GM23338 (cell line): Measurements from ENCODE around the gene CRAMP1. TPM values are rescaled to one million over a fixed set of nuclear protein-coding genes. Genes with fewer than 3 reads are reported as not detected.

ENCODE experiments used
- ATAC-seq: fragments of 200-7000 bp; cut with Tn5 transposase; 3 replicates; pipeline ENCODE4 v1.9.1; 2020
- DNase-seq: peaks from one replicate; pipeline ENCODE4 v3.0.0-alpha.2; 2015; ENCODE audit warnings: low spot score
- H2AFZ ChIP-seq: fragments of 200-600 bp; sonication (generic); 2 replicates; pipeline ENCODE4 v1.8.0; 2016; ENCODE audit warnings: antibody characterized with exemption, mild to moderate bottlenecking, moderate library complexity
- H3F3A ChIP-seq: fragments of 200-600 bp; sonication (generic); replicated peaks from 2 replicates; pipeline ENCODE4 v1.8.0; 2017; ENCODE audit warnings: antibody characterized with exemption, mixed run types, low read depth
- H3K27ac ChIP-seq: fragments of 200-600 bp; sonication (generic); 2 replicates; pipeline ENCODE4 v1.6.1; 2016; ENCODE audit warnings: low read depth
- H3K27me3 ChIP-seq: fragments of 200-600 bp; sonication (generic); 2 replicates; pipeline ENCODE4 v1.8.0; 2016; ENCODE audit warnings: mild to moderate bottlenecking, mixed run types, moderate library complexity; ENCODE audit not compliant: insufficient read depth
- H3K36me3 ChIP-seq: fragments of 200-600 bp; sonication (generic); 2 replicates; pipeline ENCODE4 v1.8.0; 2016; ENCODE audit warnings: mild to moderate bottlenecking; ENCODE audit not compliant: insufficient read depth
- H3K4me1 ChIP-seq: fragments of 200-600 bp; sonication (generic); 2 replicates; pipeline ENCODE4 v1.8.0; 2016; ENCODE audit warnings: mild to moderate bottlenecking, moderate library complexity; ENCODE audit not compliant: insufficient read depth
- H3K4me2 ChIP-seq: fragments of 200-600 bp; sonication (generic); 2 replicates; pipeline ENCODE4 v1.7.1; 2017; ENCODE audit warnings: mixed run types
- H3K4me3 ChIP-seq: fragments of 200-600 bp; sonication (generic); 2 replicates; pipeline ENCODE4 v1.6.1; 2016; ENCODE audit warnings: mixed run types
- H3K79me2 ChIP-seq: fragments of 200-600 bp; sonication (generic); replicated peaks from 2 replicates; pipeline ENCODE4 v1.8.0; 2017; ENCODE audit warnings: mild to moderate bottlenecking; ENCODE audit not compliant: insufficient read depth
- H3K9me2 ChIP-seq: fragments of 200-600 bp; sonication (generic); 2 replicates; pipeline ENCODE4 v1.8.0; 2017; ENCODE audit not compliant: insufficient read depth
- H4K20me1 ChIP-seq: fragments of 200-600 bp; sonication (generic); replicated peaks from 2 replicates; pipeline ENCODE4 v1.8.0; 2017; ENCODE audit warnings: mild to moderate bottlenecking; ENCODE audit not compliant: insufficient read depth
- H3K27ac Mint-ChIP-seq: 2 replicates; pipeline ENCODE4 v1.8.0; 2020; ENCODE audit warnings: inconsistent platforms, mild to moderate bottlenecking, moderate library complexity, mixed read lengths
- H3K27me3 Mint-ChIP-seq: 3 replicates; pipeline ENCODE4 v1.8.0; 2022; ENCODE audit warnings: low read depth, mild to moderate bottlenecking, moderate library complexity, mixed read lengths, inconsistent platforms; ENCODE audit not compliant: insufficient read depth, poor library complexity
- H3K36me3 Mint-ChIP-seq: 3 replicates; pipeline ENCODE4 v1.8.0; 2021; ENCODE audit warnings: low read depth, mild to moderate bottlenecking, inconsistent platforms, moderate library complexity, mixed read lengths
- H3K4me1 Mint-ChIP-seq: 3 replicates; pipeline ENCODE4 v1.8.0; 2020; ENCODE audit warnings: mild to moderate bottlenecking, inconsistent platforms, mixed read lengths
- H3K4me3 Mint-ChIP-seq: 3 replicates; pipeline ENCODE4 v1.8.0; 2021; ENCODE audit warnings: moderate library complexity, mild to moderate bottlenecking, inconsistent platforms, mixed read lengths
- H3K9me3 Mint-ChIP-seq: 3 replicates; pipeline ENCODE4 v1.8.0; 2020; ENCODE audit warnings: moderate library complexity, mild to moderate bottlenecking, inconsistent platforms, mixed read lengths
- CREB1 ChIP-seq: fragments of 250-450 bp; sonication (Bioruptor Pico); IDR thresholded peaks from 2 replicates; pipeline ENCODE4 v1.5.0; 2020; ENCODE audit warnings: low read depth, mild to moderate bottlenecking, moderate library complexity
- EZH2 ChIP-seq: fragments of 200-600 bp; sonication (generic); IDR thresholded peaks from one replicate; pipeline ENCODE4 v1.8.0; 2017; ENCODE audit warnings: antibody characterized with exemption, mild to moderate bottlenecking, low read depth; ENCODE audit not compliant: unreplicated experiment
- EZH2phosphoT487 ChIP-seq: fragments of 200-600 bp; sonication (generic); IDR thresholded peaks from one replicate; pipeline ENCODE4 v1.8.1; 2018; ENCODE audit warnings: antibody characterized with exemption; ENCODE audit not compliant: unreplicated experiment
- NANOG ChIP-seq: IDR thresholded peaks from 2 replicates; pipeline ENCODE4 v1.6.1; 2016; ENCODE audit warnings: antibody characterized with exemption, borderline replicate concordance
- POLR2AphosphoS5 ChIP-seq: IDR thresholded peaks from 2 replicates; pipeline ENCODE4 v1.6.1; 2016; ENCODE audit warnings: antibody characterized with exemption, low read depth
- ZNF331 ChIP-seq: fragments of 250-450 bp; sonication (Bioruptor Pico); IDR thresholded peaks from 2 replicates; pipeline ENCODE4 v1.5.0; 2020; ENCODE audit warnings: low read depth, mild to moderate bottlenecking, moderate library complexity
- polyA plus RNA-seq: library from polyadenylated mRNA; unstranded; fragments of >200 nt; fragmentation: Nextera tagmentation; extraction: Ambion mirVana; gene quantifications from 2 replicates; pipeline ENCODE4 v1.2.1, GENCODE V29; 2016
- total RNA-seq: library from RNA; depleted of rRNA; stranded (reverse); fragments of >200 nt; shearing (Covaris generic); gene quantifications from 2 replicates; pipeline ENCODE4 v1.2.3, GENCODE V29; 2014
- TF ChIP-seq, protein P1 (sequence below): fragments of 250-450 bp; sonication (Bioruptor Pico); IDR thresholded peaks from 2 replicates; pipeline ENCODE4 v1.5.0; 2020; ENCODE audit warnings: mild to moderate bottlenecking, moderate library complexity
- TF ChIP-seq, protein P2 (sequence below): IDR thresholded peaks from 2 replicates; pipeline ENCODE4 v1.6.1; 2016; ENCODE audit warnings: antibody characterized with exemption
- TF ChIP-seq, protein P3 (sequence below): IDR thresholded peaks from one replicate; pipeline ENCODE4 v1.6.1; 2018; ENCODE audit warnings: antibody characterized with exemption; ENCODE audit not compliant: unreplicated experiment
- TF ChIP-seq, protein P4 (sequence below), 2 experiments: fragments of 200-600 bp in 1 of 2; sonication (generic) in 1 of 2; conservative IDR thresholded peaks; 2 replicates each; pipeline versions ENCODE4 v1.5.1 to v1.6.1; 2016 to 2017; ENCODE audit warnings: antibody characterized with exemption in 2 of 2, low read depth in 2 of 2, mild to moderate bottlenecking in 2 of 2, moderate library complexity in 1 of 2

The CRAMP1 gene
- total and polyA plus RNA-seq, 2 experiments from 2014 or later: 3.4 to 16.7 TPM

DNA sequence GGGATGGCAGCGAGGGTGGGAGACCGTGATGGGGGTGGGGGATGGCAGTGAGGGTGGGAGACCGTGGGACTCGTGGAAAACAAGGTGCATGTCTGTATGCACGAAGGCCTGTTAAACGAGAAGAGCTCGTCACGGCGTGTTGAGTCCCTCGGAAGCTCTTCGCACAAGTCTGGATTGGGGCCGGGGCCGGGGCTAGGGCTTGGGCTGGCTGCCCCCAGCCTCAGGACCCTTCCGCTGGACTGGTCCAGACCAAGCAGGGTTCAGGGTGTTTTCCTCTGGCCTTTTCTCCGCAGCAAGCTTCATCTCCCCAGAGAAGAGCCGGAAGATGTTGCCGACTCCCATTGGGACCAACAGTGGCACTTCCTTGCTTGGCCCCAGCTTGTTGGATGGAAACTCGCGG, 58.2 kb downstream of the CRAMP1 start:
- Histone ChIP-seq H3K4me3 (no peak overlapping the region), H2AFZ (no peak overlapping the region), H3K36me3 (no peaks in the 10 kb centered on the region; the same call in 1 of the 2 replicates), H3K79me2 (no peaks in the 10 kb centered on the region), H3K4me1 (no peaks in the 10 kb centered on the region), H3K9me2 (no peaks in the 10 kb centered on the region), H3K4me2 (no peak overlapping the region), H3K27ac (no peak overlapping the region), H3K27me3 (no peaks in the 10 kb centered on the region), H3F3A (no peaks in the 10 kb centered on the region), H4K20me1 (no peaks in the 10 kb centered on the region)
- H3K4me3 Mint-ChIP-seq: no peak overlapping the region
- no peaks in the 10 kb centered on the region for H3K4me1 Mint-ChIP-seq
- DNase-seq (no peak), ATAC-seq (no peak)
- no peak overlapping the region for H3K27ac Mint-ChIP-seq
- peaks cover 14% of the 10 kb centered on the region for H3K27me3 Mint-ChIP-seq
- H3K9me3 Mint-ChIP-seq: no peaks in the 10 kb centered on the region; the same call in 2 of the 3 replicates
- TF ChIP-seq, protein P1, sequence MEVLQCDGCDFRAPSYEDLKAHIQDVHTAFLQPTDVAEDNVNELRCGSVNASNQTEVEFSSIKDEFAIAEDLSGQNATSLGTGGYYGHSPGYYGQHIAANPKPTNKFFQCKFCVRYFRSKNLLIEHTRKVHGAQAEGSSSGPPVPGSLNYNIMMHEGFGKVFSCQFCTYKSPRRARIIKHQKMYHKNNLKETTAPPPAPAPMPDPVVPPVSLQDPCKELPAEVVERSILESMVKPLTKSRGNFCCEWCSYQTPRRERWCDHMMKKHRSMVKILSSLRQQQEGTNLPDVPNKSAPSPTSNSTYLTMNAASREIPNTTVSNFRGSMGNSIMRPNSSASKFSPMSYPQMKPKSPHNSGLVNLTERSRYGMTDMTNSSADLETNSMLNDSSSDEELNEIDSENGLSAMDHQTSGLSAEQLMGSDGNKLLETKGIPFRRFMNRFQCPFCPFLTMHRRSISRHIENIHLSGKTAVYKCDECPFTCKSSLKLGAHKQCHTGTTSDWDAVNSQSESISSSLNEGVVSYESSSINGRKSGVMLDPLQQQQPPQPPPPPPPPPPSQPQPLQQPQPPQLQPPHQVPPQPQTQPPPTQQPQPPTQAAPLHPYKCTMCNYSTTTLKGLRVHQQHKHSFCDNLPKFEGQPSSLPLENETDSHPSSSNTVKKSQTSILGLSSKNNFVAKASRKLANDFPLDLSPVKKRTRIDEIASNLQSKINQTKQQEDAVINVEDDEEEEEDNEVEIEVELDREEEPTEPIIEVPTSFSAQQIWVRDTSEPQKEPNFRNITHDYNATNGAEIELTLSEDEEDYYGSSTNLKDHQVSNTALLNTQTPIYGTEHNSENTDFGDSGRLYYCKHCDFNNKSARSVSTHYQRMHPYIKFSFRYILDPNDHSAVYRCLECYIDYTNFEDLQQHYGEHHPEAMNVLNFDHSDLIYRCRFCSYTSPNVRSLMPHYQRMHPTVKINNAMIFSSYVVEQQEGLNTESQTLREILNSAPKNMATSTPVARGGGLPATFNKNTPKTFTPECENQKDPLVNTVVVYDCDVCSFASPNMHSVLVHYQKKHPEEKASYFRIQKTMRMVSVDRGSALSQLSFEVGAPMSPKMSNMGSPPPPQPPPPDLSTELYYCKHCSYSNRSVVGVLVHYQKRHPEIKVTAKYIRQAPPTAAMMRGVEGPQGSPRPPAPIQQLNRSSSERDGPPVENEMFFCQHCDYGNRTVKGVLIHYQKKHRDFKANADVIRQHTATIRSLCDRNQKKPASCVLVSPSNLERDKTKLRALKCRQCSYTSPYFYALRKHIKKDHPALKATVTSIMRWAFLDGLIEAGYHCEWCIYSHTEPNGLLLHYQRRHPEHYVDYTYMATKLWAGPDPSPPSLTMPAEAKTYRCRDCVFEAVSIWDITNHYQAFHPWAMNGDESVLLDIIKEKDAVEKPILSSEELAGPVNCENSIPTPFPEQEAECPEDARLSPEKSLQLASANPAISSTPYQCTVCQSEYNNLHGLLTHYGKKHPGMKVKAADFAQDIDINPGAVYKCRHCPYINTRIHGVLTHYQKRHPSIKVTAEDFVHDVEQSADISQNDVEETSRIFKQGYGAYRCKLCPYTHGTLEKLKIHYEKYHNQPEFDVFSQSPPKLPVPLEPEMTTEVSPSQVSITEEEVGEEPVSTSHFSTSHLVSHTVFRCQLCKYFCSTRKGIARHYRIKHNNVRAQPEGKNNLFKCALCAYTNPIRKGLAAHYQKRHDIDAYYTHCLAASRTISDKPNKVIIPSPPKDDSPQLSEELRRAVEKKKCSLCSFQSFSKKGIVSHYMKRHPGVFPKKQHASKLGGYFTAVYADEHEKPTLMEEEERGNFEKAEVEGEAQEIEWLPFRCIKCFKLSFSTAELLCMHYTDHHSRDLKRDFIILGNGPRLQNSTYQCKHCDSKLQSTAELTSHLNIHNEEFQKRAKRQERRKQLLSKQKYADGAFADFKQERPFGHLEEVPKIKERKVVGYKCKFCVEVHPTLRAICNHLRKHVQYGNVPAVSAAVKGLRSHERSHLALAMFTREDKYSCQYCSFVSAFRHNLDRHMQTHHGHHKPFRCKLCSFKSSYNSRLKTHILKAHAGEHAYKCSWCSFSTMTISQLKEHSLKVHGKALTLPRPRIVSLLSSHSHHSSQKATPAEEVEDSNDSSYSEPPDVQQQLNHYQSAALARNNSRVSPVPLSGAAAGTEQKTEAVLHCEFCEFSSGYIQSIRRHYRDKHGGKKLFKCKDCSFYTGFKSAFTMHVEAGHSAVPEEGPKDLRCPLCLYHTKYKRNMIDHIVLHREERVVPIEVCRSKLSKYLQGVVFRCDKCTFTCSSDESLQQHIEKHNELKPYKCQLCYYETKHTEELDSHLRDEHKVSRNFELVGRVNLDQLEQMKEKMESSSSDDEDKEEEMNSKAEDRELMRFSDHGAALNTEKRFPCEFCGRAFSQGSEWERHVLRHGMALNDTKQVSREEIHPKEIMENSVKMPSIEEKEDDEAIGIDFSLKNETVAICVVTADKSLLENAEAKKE (CRISPR knock-in tag): no peak
- TF ChIP-seq, protein P2, sequence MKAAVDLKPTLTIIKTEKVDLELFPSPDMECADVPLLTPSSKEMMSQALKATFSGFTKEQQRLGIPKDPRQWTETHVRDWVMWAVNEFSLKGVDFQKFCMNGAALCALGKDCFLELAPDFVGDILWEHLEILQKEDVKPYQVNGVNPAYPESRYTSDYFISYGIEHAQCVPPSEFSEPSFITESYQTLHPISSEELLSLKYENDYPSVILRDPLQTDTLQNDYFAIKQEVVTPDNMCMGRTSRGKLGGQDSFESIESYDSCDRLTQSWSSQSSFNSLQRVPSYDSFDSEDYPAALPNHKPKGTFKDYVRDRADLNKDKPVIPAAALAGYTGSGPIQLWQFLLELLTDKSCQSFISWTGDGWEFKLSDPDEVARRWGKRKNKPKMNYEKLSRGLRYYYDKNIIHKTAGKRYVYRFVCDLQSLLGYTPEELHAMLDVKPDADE: no peak
- no peak for TF ChIP-seq EZH2
- TF ChIP-seq NANOG: no peak
- TF ChIP-seq, protein P3, sequence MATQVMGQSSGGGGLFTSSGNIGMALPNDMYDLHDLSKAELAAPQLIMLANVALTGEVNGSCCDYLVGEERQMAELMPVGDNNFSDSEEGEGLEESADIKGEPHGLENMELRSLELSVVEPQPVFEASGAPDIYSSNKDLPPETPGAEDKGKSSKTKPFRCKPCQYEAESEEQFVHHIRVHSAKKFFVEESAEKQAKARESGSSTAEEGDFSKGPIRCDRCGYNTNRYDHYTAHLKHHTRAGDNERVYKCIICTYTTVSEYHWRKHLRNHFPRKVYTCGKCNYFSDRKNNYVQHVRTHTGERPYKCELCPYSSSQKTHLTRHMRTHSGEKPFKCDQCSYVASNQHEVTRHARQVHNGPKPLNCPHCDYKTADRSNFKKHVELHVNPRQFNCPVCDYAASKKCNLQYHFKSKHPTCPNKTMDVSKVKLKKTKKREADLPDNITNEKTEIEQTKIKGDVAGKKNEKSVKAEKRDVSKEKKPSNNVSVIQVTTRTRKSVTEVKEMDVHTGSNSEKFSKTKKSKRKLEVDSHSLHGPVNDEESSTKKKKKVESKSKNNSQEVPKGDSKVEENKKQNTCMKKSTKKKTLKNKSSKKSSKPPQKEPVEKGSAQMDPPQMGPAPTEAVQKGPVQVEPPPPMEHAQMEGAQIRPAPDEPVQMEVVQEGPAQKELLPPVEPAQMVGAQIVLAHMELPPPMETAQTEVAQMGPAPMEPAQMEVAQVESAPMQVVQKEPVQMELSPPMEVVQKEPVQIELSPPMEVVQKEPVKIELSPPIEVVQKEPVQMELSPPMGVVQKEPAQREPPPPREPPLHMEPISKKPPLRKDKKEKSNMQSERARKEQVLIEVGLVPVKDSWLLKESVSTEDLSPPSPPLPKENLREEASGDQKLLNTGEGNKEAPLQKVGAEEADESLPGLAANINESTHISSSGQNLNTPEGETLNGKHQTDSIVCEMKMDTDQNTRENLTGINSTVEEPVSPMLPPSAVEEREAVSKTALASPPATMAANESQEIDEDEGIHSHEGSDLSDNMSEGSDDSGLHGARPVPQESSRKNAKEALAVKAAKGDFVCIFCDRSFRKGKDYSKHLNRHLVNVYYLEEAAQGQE: no peak
- no peak for TF ChIP-seq POLR2AphosphoS5
- no peak for TF ChIP-seq EZH2phosphoT487
- TF ChIP-seq ZNF331 (CRISPR knock-in tag): no peak
- no peak for TF ChIP-seq CREB1
- TF ChIP-seq, protein P4, sequence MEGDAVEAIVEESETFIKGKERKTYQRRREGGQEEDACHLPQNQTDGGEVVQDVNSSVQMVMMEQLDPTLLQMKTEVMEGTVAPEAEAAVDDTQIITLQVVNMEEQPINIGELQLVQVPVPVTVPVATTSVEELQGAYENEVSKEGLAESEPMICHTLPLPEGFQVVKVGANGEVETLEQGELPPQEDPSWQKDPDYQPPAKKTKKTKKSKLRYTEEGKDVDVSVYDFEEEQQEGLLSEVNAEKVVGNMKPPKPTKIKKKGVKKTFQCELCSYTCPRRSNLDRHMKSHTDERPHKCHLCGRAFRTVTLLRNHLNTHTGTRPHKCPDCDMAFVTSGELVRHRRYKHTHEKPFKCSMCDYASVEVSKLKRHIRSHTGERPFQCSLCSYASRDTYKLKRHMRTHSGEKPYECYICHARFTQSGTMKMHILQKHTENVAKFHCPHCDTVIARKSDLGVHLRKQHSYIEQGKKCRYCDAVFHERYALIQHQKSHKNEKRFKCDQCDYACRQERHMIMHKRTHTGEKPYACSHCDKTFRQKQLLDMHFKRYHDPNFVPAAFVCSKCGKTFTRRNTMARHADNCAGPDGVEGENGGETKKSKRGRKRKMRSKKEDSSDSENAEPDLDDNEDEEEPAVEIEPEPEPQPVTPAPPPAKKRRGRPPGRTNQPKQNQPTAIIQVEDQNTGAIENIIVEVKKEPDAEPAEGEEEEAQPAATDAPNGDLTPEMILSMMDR (conservative IDR thresholded peaks at IDR 0.05; ENCODE audit: low read depth in 2 of 2): no peak
- H3K36me3 Mint-ChIP-seq: peaks cover 85% of the 10 kb centered on the region
